CD14-positive monocyte (primary cell): Measurements from ENCODE around the gene CELF4. TPM values are rescaled to one million over a fixed set of nuclear protein-coding genes. Genes with fewer than 3 reads are reported as not detected.

ENCODE experiments used
- DNase-seq, 3 donors: peaks; one replicate each; pipeline ENCODE4 v3.0.0-alpha.2; 2011 to 2022
- H2AFZ ChIP-seq: 2 replicates; pipeline ENCODE4 v1.6.0; 2012; ENCODE audit warnings: mild to moderate bottlenecking, low read depth, low read length, inconsistent platforms; ENCODE audit not compliant: insufficient read depth, poor library complexity, severe bottlenecking
- H3K27ac ChIP-seq, 2 donors: 1 replicate in 1 of 2; 2 replicates in 1 of 2; pipeline ENCODE4 v1.5.1; 2012 to 2013; ENCODE audit warnings: low read length in 2 of 2, control low read depth in 1 of 2, inconsistent platforms in 1 of 2, low read depth in 1 of 2, mild to moderate bottlenecking in 1 of 2
- H3K27me3 ChIP-seq, 2 donors: one replicate each; pipeline versions ENCODE4 v1.6.0 to v1.6.1; 2011 to 2013; ENCODE audit warnings: low read length in 2 of 2; ENCODE audit not compliant: control insufficient read depth in 2 of 2, insufficient read depth in 2 of 2
- H3K36me3 ChIP-seq, 2 donors: replicated peaks in 1 of 2; 1 replicate in 1 of 2; 2 replicates in 1 of 2; pipeline versions ENCODE4 v1.5.1 to v1.6.1; 2012 to 2013; ENCODE audit warnings: low read length in 2 of 2, control low read depth in 1 of 2, inconsistent platforms in 1 of 2, mild to moderate bottlenecking in 1 of 2; ENCODE audit not compliant: insufficient read depth in 2 of 2, control insufficient read depth in 1 of 2
- H3K4me1 ChIP-seq, 2 donors: 1 replicate in 1 of 2; 2 replicates in 1 of 2; pipeline versions ENCODE4 v1.5.1 to v1.6.1; 2012 to 2013; ENCODE audit warnings: low read length in 2 of 2, control low read depth in 1 of 2, inconsistent platforms in 1 of 2, mild to moderate bottlenecking in 1 of 2, moderate library complexity in 1 of 2; ENCODE audit not compliant: insufficient read depth in 2 of 2, control insufficient read depth in 1 of 2
- H3K4me2 ChIP-seq: replicated peaks from 2 replicates; pipeline ENCODE3; 2012; ENCODE audit warnings: low read length, moderate library complexity, mild to moderate bottlenecking; ENCODE audit not compliant: poor library complexity, severe bottlenecking; ENCODE audit errors: extremely low read depth
- H3K4me3 ChIP-seq, 3 experiments: fragments of 200-600 bp in 1 of 3; sonication (generic) in 1 of 3; replicated peaks in 1 of 3; 1 replicate in 2 of 3; 2 replicates in 1 of 3; pipeline ENCODE4 v1.5.1; 2011 to 2013; ENCODE audit warnings: low read length in 3 of 3, mild to moderate bottlenecking in 3 of 3, control low read depth in 2 of 3, low read depth in 2 of 3, inconsistent platforms in 1 of 3, moderate library complexity in 1 of 3
- H3K79me2 ChIP-seq: 2 replicates; pipeline ENCODE4 v1.6.0; 2012; ENCODE audit warnings: mild to moderate bottlenecking, control low read depth, inconsistent platforms, low read length, moderate library complexity; ENCODE audit not compliant: insufficient read depth
- H3K9ac ChIP-seq: 2 replicates; pipeline ENCODE4 v1.6.0; 2017; ENCODE audit warnings: low read length, mild to moderate bottlenecking; ENCODE audit not compliant: insufficient read depth, poor library complexity, severe bottlenecking
- H3K9me3 ChIP-seq, 2 donors: replicated peaks in 1 of 2; 1 replicate in 1 of 2; 2 replicates in 1 of 2; pipeline versions ENCODE4 v1.5.1 to v1.6.1; 2012 to 2013; ENCODE audit warnings: low read length in 2 of 2, control low read depth in 1 of 2; ENCODE audit not compliant: control insufficient read depth in 1 of 2, insufficient read depth in 1 of 2
- H4K20me1 ChIP-seq: 2 replicates; pipeline ENCODE4 v1.6.0; 2012; ENCODE audit warnings: mild to moderate bottlenecking, low read length, control low read depth, moderate library complexity; ENCODE audit not compliant: insufficient read depth
- H3K27ac Mint-ChIP-seq, 7 donors: one replicate each; pipeline ENCODE4 v1.8.0; 2020; ENCODE audit warnings: mild to moderate bottlenecking in 7 of 7, mixed read lengths in 7 of 7, moderate library complexity in 6 of 7, inconsistent platforms in 2 of 7
- H3K27me3 Mint-ChIP-seq, 3 donors: one replicate each; pipeline ENCODE4 v1.8.0; 2021 to 2022; ENCODE audit warnings: low read depth in 3 of 3, mild to moderate bottlenecking in 3 of 3, mixed read lengths in 3 of 3, moderate library complexity in 3 of 3, inconsistent platforms in 1 of 3
- H3K36me3 Mint-ChIP-seq, 2 donors: one replicate each; pipeline ENCODE4 v1.8.0; 2020; ENCODE audit warnings: mixed read lengths in 2 of 2, inconsistent platforms in 1 of 2, mild to moderate bottlenecking in 1 of 2
- H3K4me1 Mint-ChIP-seq: one replicate; pipeline ENCODE4 v1.8.0; 2020; ENCODE audit warnings: mild to moderate bottlenecking, mixed read lengths
- H3K4me3 Mint-ChIP-seq, 2 donors: one replicate each; pipeline ENCODE4 v1.8.0; 2020; ENCODE audit warnings: mild to moderate bottlenecking in 2 of 2, mixed read lengths in 2 of 2, moderate library complexity in 1 of 2
- H3K9me3 Mint-ChIP-seq, 7 donors: one replicate each; pipeline ENCODE4 v1.8.0; 2020 to 2022; ENCODE audit warnings: mixed read lengths in 7 of 7, mild to moderate bottlenecking in 6 of 7, moderate library complexity in 6 of 7, inconsistent platforms in 2 of 7
- CTCF ChIP-seq: fragments of 200-600 bp; IDR thresholded peaks from one replicate; pipeline ENCODE4 v1.8.0; 2022; ENCODE audit warnings: antibody characterized with exemption, mild to moderate bottlenecking
- WGBS: methylation state at CpG from one replicate; pipeline ENCODE4 v1.1.5; 2013; ENCODE audit warnings: missing lambda C conversion rate; ENCODE audit not compliant: insufficient coverage; 5-methylcytosine and 5-hydroxymethylcytosine counted together
- intact Hi-C, 2 donors: fragments of 100-400 bp; cut with micrococcal nuclease; formaldehyde crosslinking; loops; one replicate each; pipeline versions ENCODE4 v1.15.0 to v1.15.1; 2023
- polyA plus RNA-seq, 3 donors: library from polyadenylated mRNA; depleted of rRNA in 1 of 3; unstranded in 2 of 3; stranded (reverse) in 1 of 3; fragments of 300-500 nt in 2 of 3; fragments of >200 nt in 1 of 3; fragmentation: Illumina TruSeq in 2 of 3; gene quantifications; 1 replicate in 2 of 3; 2 replicates in 1 of 3; pipeline ENCODE4 v1.2.3, GENCODE V29; 2012 to 2021

CELF4 gene
- polyA plus RNA-seq, 3 donors: not detected

- no peaks in the 10 kb centered on the region for H3K4me1 ChIP-seq
- H3K9me3 Mint-ChIP-seq: peaks cover 0 to 6% (median 0%) of the 10 kb centered on the region in 7 donors
- no peaks in the 10 kb centered on the region for H3K4me1 Mint-ChIP-seq
- H3K79me2 ChIP-seq: no peaks in the 10 kb centered on the region
- H3K36me3 ChIP-seq: no peaks in the 10 kb centered on the region
- no peak overlapping the region for H3K4me3 ChIP-seq
- H3K4me3 Mint-ChIP-seq: peak overlapping the region in 1 of 2 donors; percentile 84
- H3K27ac ChIP-seq: no peak overlapping the region
- 70% methylated on average over 5 of the region's 8 CpGs for WGBS
- no peak overlapping the region for H3K4me2 ChIP-seq
- no peak overlapping the region for H3K9ac ChIP-seq
- no peaks in the 10 kb centered on the region for H4K20me1 ChIP-seq
- H2AFZ ChIP-seq: no peak overlapping the region
- peaks cover 25 to 32% of the 10 kb centered on the region in 2 donors for H3K27me3 ChIP-seq
- H3K36me3 Mint-ChIP-seq: no peaks in the 10 kb centered on the region
- peaks cover 0 to 15% of the 10 kb centered on the region in 2 donors for H3K9me3 ChIP-seq
- intact Hi-C loops: no loop called here
- peaks cover 33 to 50% (median 44%) of the 10 kb centered on the region in 3 donors for H3K27me3 Mint-ChIP-seq
- DNase-seq: no peak
- no peak for TF ChIP-seq CTCF
- no peak overlapping the region for H3K27ac Mint-ChIP-seq
Measured at GRCh38 chr18:37525262-37525585, 40.4 kb downstream of the CELF4 start.

- Histone ChIP-seq H3K9me3 (peaks cover 0 to 15% of the 10 kb centered on the region in 2 donors), H3K4me2 (no peak overlapping the region), H3K9ac (no peak overlapping the region), H3K36me3 (no peaks in the 10 kb centered on the region), H3K27ac (no peak overlapping the region), H3K4me1 (no peaks in the 10 kb centered on the region), H3K27me3 (peaks cover 25 to 32% of the 10 kb centered on the region in 2 donors), H2AFZ (no peak overlapping the region), H3K79me2 (no peaks in the 10 kb centered on the region), H3K4me3 (no peak overlapping the region), H4K20me1 (no peaks in the 10 kb centered on the region)
- peak overlapping the region in 1 of 2 donors; percentile 84 for H3K4me3 Mint-ChIP-seq
- intact Hi-C loops: no loop called here
- WGBS: 5% methylated on average over 62 of the region's 63 CpGs
- no peaks in the 10 kb centered on the region for H3K36me3 Mint-ChIP-seq
- H3K9me3 Mint-ChIP-seq: peaks cover 0 to 6% (median 0%) of the 10 kb centered on the region in 7 donors
- H3K27me3 Mint-ChIP-seq: peaks cover 33 to 50% (median 42%) of the 10 kb centered on the region in 3 donors
- TF ChIP-seq CTCF: no peak
- H3K27ac Mint-ChIP-seq: no peak overlapping the region
- H3K4me1 Mint-ChIP-seq: no peaks in the 10 kb centered on the region
- no peak for DNase-seq
Measured at GRCh38 chr18:37524498-37525261, 40.9 kb downstream of the CELF4 start.
